Measurements from ENCODE around the gene OPHN1. TPM values are rescaled to one million over a fixed set of nuclear protein-coding genes. Genes with fewer than 3 reads are reported as not detected.

Gene OPHN1
- total and polyA plus RNA-seq, 7 donors = 0.92 to 19.4 (median 6.9) TPM

DNA sequence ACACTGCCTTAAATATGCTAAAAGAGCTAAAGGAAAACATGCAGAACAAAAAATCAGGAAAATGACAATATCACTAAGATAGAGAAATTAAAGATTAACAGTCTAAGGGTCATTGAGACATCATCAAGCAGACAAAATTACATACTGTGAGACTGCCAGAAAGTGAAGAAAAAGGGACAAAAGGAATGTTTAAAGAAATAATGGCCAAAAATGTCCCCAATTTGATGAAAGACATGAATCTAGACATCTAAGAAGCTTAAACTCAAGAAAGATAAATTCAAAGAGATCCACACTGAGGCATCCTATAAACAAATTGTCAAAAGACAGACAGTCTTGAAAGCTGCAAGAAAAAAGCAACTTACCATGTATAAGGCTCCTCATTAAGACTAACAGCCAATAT lies 63.7 kb downstream of the OPHN1 start:
- no peak for DNase-seq
- Histone ChIP-seq H3K27me3 (no peaks in the 10 kb centered on the region), H3K4me1 (no peaks in the 10 kb centered on the region), H3K36me3 (no peaks in the 10 kb centered on the region), H3K9me3 (no peaks in the 10 kb centered on the region), H3K4me3 (no peak overlapping the region), H3K27ac (no peak overlapping the region)
- intact Hi-C loops (cut with DNase I) = no loop called here
- TF ChIP-seq EP300 (IDR thresholded peaks at IDR 0.05) = no peak
- no peak for TF ChIP-seq POLR2A (IDR thresholded peaks at IDR 0.05)
- TF ChIP-seq POLR2AphosphoS5 (IDR thresholded peaks at IDR 0.05) = no peak
- TF ChIP-seq, protein P1, sequence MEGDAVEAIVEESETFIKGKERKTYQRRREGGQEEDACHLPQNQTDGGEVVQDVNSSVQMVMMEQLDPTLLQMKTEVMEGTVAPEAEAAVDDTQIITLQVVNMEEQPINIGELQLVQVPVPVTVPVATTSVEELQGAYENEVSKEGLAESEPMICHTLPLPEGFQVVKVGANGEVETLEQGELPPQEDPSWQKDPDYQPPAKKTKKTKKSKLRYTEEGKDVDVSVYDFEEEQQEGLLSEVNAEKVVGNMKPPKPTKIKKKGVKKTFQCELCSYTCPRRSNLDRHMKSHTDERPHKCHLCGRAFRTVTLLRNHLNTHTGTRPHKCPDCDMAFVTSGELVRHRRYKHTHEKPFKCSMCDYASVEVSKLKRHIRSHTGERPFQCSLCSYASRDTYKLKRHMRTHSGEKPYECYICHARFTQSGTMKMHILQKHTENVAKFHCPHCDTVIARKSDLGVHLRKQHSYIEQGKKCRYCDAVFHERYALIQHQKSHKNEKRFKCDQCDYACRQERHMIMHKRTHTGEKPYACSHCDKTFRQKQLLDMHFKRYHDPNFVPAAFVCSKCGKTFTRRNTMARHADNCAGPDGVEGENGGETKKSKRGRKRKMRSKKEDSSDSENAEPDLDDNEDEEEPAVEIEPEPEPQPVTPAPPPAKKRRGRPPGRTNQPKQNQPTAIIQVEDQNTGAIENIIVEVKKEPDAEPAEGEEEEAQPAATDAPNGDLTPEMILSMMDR (IDR thresholded peaks at IDR 0.05) = no peak

DNA sequence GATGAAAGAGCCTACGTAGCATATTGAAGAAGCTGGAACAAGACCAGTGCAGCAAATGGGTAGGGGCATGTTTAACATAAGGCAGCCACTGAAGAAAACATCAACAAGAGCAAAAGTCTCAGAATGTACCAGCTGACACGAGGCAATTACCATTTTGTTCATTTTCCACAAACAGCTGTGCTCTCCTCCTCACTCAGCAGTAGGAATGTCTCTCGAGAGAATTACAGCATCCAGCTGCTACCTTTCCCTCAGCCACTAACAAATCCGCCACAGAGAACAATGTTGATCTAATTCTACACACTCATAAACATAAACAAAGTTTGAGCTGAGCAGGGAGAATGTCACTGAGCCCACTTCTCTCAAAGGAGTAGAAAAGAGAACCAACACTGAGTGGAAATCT lies 68.0 kb downstream of the OPHN1 start:
- no peak for TF ChIP-seq EP300 (IDR thresholded peaks at IDR 0.05)
- Histone ChIP-seq H3K36me3 (no peaks in the 10 kb centered on the region), H3K4me1 (no peaks in the 10 kb centered on the region), H3K27ac (no peak overlapping the region), H3K9me3 (no peaks in the 10 kb centered on the region), H3K27me3 (no peaks in the 10 kb centered on the region), H3K4me3 (no peak overlapping the region)
- 75 to 82% methylated on average over 4 of the region's 4 CpGs for WGBS, 2 donors
- intact Hi-C loops (cut with DNase I) = no loop called here
- no peak for DNase-seq

DNA sequence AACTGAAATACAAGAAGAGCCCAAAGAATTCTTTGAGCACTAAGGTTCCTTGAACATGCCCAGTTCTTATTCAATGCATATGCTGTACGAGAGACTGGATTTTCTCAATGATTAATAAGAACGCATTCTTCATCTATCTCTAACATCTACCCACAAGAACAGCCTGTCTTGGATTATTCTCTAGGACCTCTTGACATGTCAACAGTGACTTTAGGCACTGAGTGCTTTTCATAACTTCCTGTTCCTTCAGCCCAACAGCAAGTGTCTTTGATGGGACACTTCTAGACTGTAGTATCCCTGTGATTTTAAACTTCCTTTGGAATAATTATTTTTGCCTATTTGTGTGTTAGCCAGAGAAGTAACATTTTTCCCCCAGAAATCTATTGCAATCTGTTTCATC lies 69.3 kb downstream of the OPHN1 start:
- intact Hi-C loops (cut with DNase I) = no loop called here
- Histone ChIP-seq H3K4me3 (no peak overlapping the region), H3K27ac (no peak overlapping the region), H3K27me3 (no peaks in the 10 kb centered on the region), H3K4me1 (no peaks in the 10 kb centered on the region), H3K36me3 (no peaks in the 10 kb centered on the region), H3K9me3 (no peaks in the 10 kb centered on the region)
- no peak for DNase-seq
- no peak for TF ChIP-seq EP300 (IDR thresholded peaks at IDR 0.05)
- TF ChIP-seq, protein P1 (IDR thresholded peaks at IDR 0.05) = no peak
- TF ChIP-seq POLR2A (IDR thresholded peaks at IDR 0.05) = no peak
- no peak for TF ChIP-seq POLR2AphosphoS5 (IDR thresholded peaks at IDR 0.05)
- 94 to 99% methylated on average over 2 of the region's 2 CpGs for WGBS, 2 donors

DNA sequence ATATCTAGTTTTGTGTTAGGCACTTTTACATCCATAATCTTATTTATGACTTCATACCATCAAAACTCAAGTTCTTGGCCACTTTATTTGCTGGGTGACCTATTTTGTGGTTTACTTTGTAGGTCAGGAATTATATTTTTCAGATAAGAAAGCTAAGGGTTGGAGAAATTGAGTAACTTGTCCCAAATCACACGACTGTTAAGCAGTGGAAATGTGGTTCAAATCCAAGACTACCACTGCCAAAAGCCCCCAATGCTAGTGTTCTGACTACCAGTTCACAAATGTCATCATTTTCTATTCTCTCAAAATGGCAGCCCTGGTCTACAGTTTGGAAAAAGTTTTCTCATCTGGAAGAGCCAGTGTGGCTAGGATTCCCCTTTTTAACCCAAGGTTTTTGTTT lies 74.6 kb downstream of the OPHN1 start:
- TF ChIP-seq POLR2AphosphoS5 (IDR thresholded peaks at IDR 0.05) (no peak), POLR2A (IDR thresholded peaks at IDR 0.05) (no peak), EP300 (IDR thresholded peaks at IDR 0.05) (no peak)
- TF ChIP-seq, protein P1 (IDR thresholded peaks at IDR 0.05) = no peak
- H3K4me1 ChIP-seq = no peaks in the 10 kb centered on the region
- no peaks in the 10 kb centered on the region for H3K36me3 ChIP-seq
- H3K27ac ChIP-seq = no peak overlapping the region
- 65 to 81% methylated on average over 1 of the region's 1 CpG for WGBS, 2 donors
- H3K9me3 ChIP-seq = no peaks in the 10 kb centered on the region
- H3K27me3 ChIP-seq = no peaks in the 10 kb centered on the region
- intact Hi-C loops (cut with DNase I) = no loop called here
- no peak for DNase-seq
- no peak overlapping the region for H3K4me3 ChIP-seq

DNA sequence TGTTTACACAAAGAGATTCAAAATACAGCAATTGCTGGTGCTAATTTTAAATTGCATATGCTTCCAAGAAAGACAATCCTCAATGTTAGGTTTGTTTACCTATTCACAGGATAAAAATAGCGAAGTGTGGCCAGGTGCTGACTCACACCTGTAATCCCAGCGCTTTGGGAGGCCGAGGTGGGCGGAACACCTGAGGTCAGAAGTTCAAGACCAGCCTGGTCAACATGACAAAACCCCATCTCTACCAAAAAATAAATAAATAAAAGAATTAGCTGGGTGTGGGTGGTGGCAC lies 77.7 kb downstream of the OPHN1 start:
- DNase-seq = no peak
- no peaks in the 10 kb centered on the region for H3K4me1 ChIP-seq
- no peaks in the 10 kb centered on the region for H3K36me3 ChIP-seq
- H3K4me3 ChIP-seq = no peak overlapping the region
- no peaks in the 10 kb centered on the region for H3K27me3 ChIP-seq
- no peaks in the 10 kb centered on the region for H3K9me3 ChIP-seq
- no peak overlapping the region for H3K27ac ChIP-seq
- TF ChIP-seq, protein P1 (IDR thresholded peaks at IDR 0.05) = no peak
- TF ChIP-seq POLR2A (IDR thresholded peaks at IDR 0.05) = no peak
- no peak for TF ChIP-seq POLR2AphosphoS5 (IDR thresholded peaks at IDR 0.05)
- TF ChIP-seq EP300 (IDR thresholded peaks at IDR 0.05) = no peak
- WGBS, 2 donors = 23 to 62% methylated on average over 4 of the region's 4 CpGs
- intact Hi-C loops (cut with DNase I) = no loop called here
